Stimulated activated CD8-positive, alpha-beta memory T cell treated with anti-CD3 and anti-CD28 coated beads, Interleukin-12 subunit alpha, Interleukin-12 subunit beta, amount 100 ng/mL, for 1 hour (primary cell): Measurements from ENCODE around the gene C5orf58.
"Not testable (repeated sequence)": the region's sequence is repeated elsewhere in the genome, so short reads cannot be mapped to it uniquely, and the experiment has no call there.

ENCODE experiments used
- DNase-seq: peaks from one replicate; pipeline ENCODE4 v3.0.0-alpha.2; 2020; ENCODE audit warnings: low read depth

The C5orf58 gene

DNA sequence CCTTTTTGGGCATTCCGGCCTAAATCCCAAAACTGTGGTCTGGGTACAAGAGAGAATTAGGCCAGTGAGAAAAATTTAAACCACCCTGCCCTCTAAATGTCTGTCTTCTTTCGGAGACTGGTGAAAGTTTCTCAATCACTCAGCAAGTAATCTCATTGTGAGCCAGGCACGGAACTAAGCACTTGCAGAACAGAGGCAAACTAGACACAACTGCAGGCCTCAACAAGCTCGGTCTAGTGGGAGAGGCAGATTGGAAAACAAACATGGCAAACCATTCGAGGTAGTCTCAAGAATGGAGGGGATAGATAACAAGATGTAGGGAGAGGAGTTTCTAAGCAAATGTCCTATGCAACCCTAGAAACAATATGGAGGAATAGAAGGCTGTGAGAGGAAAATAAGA lies 8.9 kb upstream of the C5orf58 start:
- no peak for DNase-seq

GRCh38 chr5:170225326-170226128 lies 7.3 kb upstream of the C5orf58 start:
- peak; percentile 73 for DNase-seq

DNA sequence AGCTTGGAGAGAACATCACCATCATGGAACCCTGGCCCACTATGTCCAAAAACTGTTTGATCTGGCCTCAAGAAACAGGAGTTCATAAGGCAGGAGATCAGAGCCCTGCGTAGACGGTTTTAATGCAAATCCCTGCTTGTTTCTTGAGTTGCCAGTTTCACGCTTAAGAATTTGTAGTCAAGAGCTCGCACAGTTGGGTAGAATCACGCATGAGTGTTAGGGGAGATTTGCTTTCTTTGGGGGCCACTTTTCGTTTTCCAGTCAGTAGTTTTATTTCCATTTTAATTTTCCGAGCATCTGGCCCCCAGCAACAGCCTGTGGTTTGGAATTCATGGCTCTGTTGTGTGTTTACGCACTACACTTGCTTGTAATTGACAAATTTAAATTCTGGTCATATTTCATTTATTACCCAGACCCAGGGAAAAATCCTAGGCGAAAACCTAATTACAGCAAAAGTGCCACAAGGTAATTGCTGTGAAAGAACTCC lies 6.6 kb upstream of the C5orf58 start:
- DNase-seq = no peak

- DNase-seq = no peak
These were observed 6.1 kb upstream of the C5orf58 start for GRCh38 chr5:170226661-170227060.

GRCh38 chr5:170228762-170229435 lies 3.9 kb upstream of the C5orf58 start:
- no peak for DNase-seq

GRCh38 chr5:170233358-170233892 lies 640 bp downstream of the C5orf58 start:
- no peak for DNase-seq

- no peak for DNase-seq
These were observed 3.4 kb downstream of the C5orf58 start for GRCh38 chr5:170235876-170236864.

- DNase-seq = no peak
These were observed 5.8 kb downstream of the C5orf58 start for GRCh38 chr5:170238456-170239196.

GRCh38 chr5:170245436-170245835 lies 12.7 kb downstream of the C5orf58 start:
- not testable (repeated sequence) for DNase-seq

GRCh38 chr5:170246126-170246870 lies 13.5 kb downstream of the C5orf58 start:
- no peak for DNase-seq

DNA sequence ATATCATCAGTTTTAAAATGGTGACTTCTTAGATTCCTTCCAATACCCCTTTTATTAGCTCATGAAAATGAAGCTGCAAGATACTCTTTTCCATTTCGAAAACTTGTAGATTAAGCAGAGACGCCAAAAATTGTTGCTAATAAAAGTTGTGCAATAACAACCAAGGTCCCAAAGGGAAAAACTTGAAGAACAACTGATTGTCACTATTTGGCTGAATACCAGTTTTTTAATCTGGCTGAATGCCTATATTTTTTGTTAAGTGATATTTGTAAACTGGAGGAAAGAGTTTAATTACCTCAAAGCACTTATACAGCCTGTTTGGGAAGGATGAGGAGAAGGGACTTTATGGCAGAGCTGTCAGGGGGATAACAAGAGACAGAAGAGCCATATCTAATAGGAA lies 14.6 kb downstream of the C5orf58 start:
- no peak for DNase-seq

- no peak for DNase-seq
These were observed 15.6 kb downstream of the C5orf58 start for GRCh38 chr5:170248172-170248930.

- not testable (repeated sequence) for DNase-seq
These were observed 16.1 kb downstream of the C5orf58 start for GRCh38 chr5:170248931-170249227.

DNA sequence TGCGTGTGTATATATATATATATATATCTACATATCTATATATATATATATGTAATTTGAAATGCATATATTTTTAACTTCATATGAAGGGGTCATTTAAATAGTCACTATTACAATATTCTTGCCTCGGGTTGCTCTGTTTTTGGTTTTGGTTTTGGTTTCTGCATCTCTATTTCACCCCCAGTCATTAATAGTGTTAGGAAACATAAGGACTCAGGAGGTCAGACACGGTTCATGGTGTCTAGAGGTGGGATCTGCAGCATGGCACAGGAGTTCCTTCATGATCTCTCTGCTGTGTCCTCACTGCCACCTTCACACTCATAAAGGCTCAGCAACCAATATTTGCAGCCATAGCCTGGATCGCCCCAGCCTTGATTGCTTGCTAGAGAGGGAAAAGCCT lies 16.6 kb downstream of the C5orf58 start:
- no peak for DNase-seq

DNA sequence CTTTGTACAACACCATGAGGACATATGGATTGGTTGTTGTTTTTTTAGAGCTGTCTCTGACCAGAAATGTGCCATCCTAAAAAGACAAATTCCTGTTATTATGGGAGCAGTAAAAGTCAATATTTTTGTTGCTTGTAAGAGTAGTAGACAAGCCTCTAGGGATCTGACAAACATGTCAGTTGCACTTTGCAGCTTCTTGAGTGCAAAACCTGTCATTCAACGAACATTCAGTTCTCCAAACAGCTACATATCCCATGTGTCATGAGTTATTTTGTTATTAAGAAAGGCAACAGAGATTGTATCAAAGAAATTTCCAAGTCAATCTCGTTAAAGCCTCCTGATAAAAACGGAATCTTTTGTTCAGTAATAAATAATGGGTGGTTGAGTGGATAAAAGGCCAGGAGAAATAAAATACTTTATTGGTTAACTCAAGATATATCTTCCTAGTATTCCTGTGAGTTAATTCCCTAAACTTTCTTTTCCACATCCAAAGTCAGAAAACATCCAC lies 18.1 kb downstream of the C5orf58 start:
- no peak for DNase-seq

DNA sequence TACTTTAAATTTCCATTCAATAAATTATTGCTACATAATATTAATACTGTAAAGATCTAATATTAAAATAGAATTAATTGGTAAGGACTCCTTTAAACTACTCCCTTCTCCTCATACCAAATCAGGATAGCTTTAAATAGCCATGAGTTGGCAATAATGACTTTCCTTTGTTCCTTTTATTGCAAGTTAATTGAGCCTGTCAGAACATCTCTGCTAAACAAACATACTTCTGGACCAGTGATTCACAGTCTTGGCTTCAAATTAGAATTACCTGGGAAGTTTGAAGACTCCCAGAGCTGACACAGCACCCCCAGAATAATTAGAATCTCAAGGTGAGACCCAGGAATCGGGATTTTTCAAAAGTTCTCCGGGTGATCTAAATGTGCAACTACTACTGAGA lies 18.7 kb downstream of the C5orf58 start:
- DNase-seq = no peak

DNA sequence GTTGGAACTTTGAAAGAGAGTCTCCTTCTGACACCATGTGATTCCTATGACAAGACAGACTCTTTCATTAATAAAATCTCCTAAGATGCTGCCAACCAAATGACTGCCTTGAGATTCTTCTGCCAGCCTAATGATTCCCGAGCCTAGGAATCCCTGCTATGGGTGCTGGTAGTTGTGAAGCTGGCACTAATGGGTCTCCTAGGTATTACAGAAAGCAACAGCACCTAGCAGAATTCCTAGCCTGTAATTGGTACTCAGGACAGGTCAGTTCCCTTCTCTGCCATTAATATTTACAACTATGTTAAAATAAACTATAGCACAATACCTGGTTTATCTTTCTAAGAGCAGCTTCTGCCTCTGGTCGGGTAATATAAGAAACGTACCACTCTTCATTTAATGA lies 19.3 kb downstream of the C5orf58 start:
- DNase-seq = no peak

GRCh38 chr5:170252720-170253350 lies 20.1 kb downstream of the C5orf58 start:
- no peak for DNase-seq

DNA sequence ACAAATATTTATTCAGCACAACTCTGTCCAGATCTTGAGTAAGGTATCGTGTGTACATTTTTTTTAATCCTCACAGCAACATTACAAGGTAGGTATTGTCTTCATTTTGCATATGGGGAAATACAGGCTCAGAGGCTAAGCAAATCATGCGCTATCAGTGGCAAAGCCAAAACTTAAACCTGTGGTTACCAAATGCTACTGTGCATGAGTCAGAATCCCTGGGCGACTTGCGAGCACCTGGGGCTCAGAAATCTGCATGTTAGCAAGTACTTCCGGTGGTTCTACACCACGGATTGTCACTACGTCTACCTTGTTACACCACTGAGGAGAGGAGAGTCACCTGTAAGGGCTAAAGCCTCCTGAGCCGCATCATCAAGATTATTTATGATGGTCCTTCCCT lies 21.3 kb downstream of the C5orf58 start:
- peak; percentile 57 for DNase-seq
